ENCODE measurements around the gene FHIT. TPM values are rescaled to one million over a fixed set of nuclear protein-coding genes. Genes with fewer than 3 reads are reported as not detected.

FHIT gene
- polyA plus RNA-seq, 1 of the 3 experiments (the other 2 are of a cell fraction) = 0.41 TPM

DNA sequence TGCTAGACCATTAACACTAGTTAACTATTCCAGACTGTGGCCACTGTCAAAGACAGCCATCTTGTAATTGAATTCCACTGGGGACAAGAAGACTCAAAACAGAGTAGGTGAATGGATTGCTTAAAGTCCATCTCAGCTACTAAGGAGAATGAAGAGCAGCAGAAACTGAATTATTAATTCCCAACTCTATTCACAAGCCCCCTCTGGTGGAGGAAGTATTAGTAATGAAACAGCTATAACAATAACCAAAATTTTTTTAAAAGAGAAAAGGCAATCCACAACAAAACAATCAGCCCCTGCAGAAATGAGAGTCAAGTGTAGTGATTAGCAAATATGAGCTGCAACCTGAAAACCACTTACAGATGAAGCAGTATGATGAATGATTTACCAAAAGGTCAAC is 302.8 kb downstream of the FHIT start (continued):
- TF ChIP-seq IRF3 (IDR thresholded peaks at IDR 0.05; ENCODE audit: low read depth, low read length) (no peak), EP300 (IDR thresholded peaks at IDR 0.05; ENCODE audit: borderline replicate concordance in 1 of 2, low read depth in 1 of 2, low read length in 1 of 2) (no peak), GATA2 (CRISPR knock-in tag; IDR thresholded peaks at IDR 0.05) (no peak), TEAD4 (IDR thresholded peaks at IDR 0.05; ENCODE audit: borderline replicate concordance, insufficient read depth) (no peak), GABPA (IDR thresholded peaks at IDR 0.05; ENCODE audit: low read depth) (no peak), RAD21 (IDR thresholded peaks at IDR 0.05; ENCODE audit: low read length) (peak; percentile 49), TCF12 (IDR thresholded peaks at IDR 0.05) (no peak), JUND (IDR thresholded peaks at IDR 0.05) (no peak), NRF1 (IDR thresholded peaks at IDR 0.05; ENCODE audit: low read depth, low read length) (no peak)
- TF ChIP-seq, protein P1, sequence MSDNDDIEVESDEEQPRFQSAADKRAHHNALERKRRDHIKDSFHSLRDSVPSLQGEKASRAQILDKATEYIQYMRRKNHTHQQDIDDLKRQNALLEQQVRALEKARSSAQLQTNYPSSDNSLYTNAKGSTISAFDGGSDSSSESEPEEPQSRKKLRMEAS (IDR thresholded peaks at IDR 0.05; ENCODE audit: low read depth) = no peak

DNA sequence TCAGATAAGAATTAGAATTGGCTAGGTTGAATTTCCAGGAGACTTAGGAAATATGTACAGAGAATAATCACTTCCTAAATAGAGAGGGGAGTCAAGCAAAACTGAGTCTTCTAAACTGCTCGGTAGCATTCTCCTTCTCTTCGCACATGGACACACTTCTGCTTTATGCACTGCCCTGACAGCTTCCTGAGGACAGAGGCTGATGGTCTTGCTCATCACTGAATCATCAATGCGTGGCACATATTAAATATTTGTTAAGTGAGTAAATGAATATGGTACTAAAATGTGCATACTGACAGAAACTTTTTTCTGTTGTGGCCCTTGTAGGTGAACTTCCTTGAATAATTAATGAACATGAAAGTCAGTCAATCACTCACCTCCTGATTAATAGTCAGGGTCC is 315.5 kb downstream of the FHIT start:
- DNase-seq = no peak
- TF ChIP-seq GABPA (IDR thresholded peaks at IDR 0.05; ENCODE audit: low read depth) (no peak), YY1 (IDR thresholded peaks at IDR 0.05; ENCODE audit: low read depth) (no peak), MEF2A (IDR thresholded peaks at IDR 0.05; ENCODE audit: borderline replicate concordance, low read depth) (no peak), FOXM1 (IDR thresholded peaks at IDR 0.05; ENCODE audit: low read depth) (no peak), EP300 (IDR thresholded peaks at IDR 0.05; ENCODE audit: borderline replicate concordance in 1 of 2, low read depth in 1 of 2, low read length in 1 of 2) (no peak; a peak in 1 of 4 replicates), TCF12 (IDR thresholded peaks at IDR 0.05) (peak; percentile 80), CHD2 (IDR thresholded peaks at IDR 0.05; ENCODE audit: low read length, partially characterized antibody) (no peak), IRF3 (IDR thresholded peaks at IDR 0.05; ENCODE audit: low read depth, low read length) (no peak), ELF1 (IDR thresholded peaks at IDR 0.05) (no peak), RAD21 (IDR thresholded peaks at IDR 0.05; ENCODE audit: low read length) (no peak), RXRA (IDR thresholded peaks at IDR 0.05; ENCODE audit: borderline replicate concordance, low read depth) (no peak), RCOR1 (IDR thresholded peaks at IDR 0.05; ENCODE audit: low read length) (no peak), FOSL2 (IDR thresholded peaks at IDR 0.05; ENCODE audit: borderline replicate concordance, low read depth) (peak; percentile 92), FOXJ3 (CRISPR knock-in tag; IDR thresholded peaks at IDR 0.05) (no peak), JUND (IDR thresholded peaks at IDR 0.05) (peak; percentile 83), POLR2AphosphoS5 (IDR thresholded peaks at IDR 0.05; ENCODE audit: low read depth, low read length) (no peak; the same call in 1 of the 2 replicates), RFX5 (IDR thresholded peaks at IDR 0.05; ENCODE audit: low read length) (no peak), NFIC (IDR thresholded peaks at IDR 0.05; ENCODE audit: borderline replicate concordance) (no peak; the same call in 1 of the 2 replicates), TAF1 (IDR thresholded peaks at IDR 0.05; ENCODE audit: borderline replicate concordance, low read depth, low read length) (no peak), PBX3 (IDR thresholded peaks at IDR 0.05) (peak; percentile 63)
- TF ChIP-seq, protein P1 (IDR thresholded peaks at IDR 0.05; ENCODE audit: low read depth) = peak; percentile 67
- TF ChIP-seq, protein P2, sequence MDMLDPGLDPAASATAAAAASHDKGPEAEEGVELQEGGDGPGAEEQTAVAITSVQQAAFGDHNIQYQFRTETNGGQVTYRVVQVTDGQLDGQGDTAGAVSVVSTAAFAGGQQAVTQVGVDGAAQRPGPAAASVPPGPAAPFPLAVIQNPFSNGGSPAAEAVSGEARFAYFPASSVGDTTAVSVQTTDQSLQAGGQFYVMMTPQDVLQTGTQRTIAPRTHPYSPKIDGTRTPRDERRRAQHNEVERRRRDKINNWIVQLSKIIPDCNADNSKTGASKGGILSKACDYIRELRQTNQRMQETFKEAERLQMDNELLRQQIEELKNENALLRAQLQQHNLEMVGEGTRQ (IDR thresholded peaks at IDR 0.05; ENCODE audit: borderline replicate concordance, low read depth, low read length) = no peak
- TF ChIP-seq, protein P3, sequence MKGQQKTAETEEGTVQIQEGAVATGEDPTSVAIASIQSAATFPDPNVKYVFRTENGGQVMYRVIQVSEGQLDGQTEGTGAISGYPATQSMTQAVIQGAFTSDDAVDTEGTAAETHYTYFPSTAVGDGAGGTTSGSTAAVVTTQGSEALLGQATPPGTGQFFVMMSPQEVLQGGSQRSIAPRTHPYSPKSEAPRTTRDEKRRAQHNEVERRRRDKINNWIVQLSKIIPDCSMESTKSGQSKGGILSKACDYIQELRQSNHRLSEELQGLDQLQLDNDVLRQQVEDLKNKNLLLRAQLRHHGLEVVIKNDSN (IDR thresholded peaks at IDR 0.05; ENCODE audit: borderline replicate concordance, low read depth) = no peak

More for the DNA sequence above, 315.5 kb downstream of the FHIT start:
- peaks cover 4% of the 10 kb centered on the region for H3F3A ChIP-seq (replicated peaks; ENCODE audit: insufficient read depth)
- no peaks in the 10 kb centered on the region for H3K36me3 ChIP-seq (replicated peaks in 1 of 2; ENCODE audit: control insufficient read depth in 1 of 2, insufficient read depth in 2 of 2, low read length in 1 of 2)
- 8% methylated on average over 3 of the region's 3 CpGs for WGBS (ENCODE audit: low lambda C conversion rate)
- H3K9me3 ChIP-seq = no peaks in the 10 kb centered on the region
- H3K27ac ChIP-seq (ENCODE audit: low read depth in 2 of 2, low read length in 1 of 2) = peak overlapping the region in 1 of 2 experiments; percentile 30; a peak in 2 of 4 replicates
- H4K20me1 ChIP-seq (ENCODE audit: insufficient read depth) = no peaks in the 10 kb centered on the region
- no peak overlapping the region for H3K4me3 ChIP-seq (ENCODE audit: low read depth in 2 of 2, low read length in 1 of 2)
- H3K27me3 ChIP-seq (ENCODE audit: insufficient read depth) = no peaks in the 10 kb centered on the region
- H2AFZ ChIP-seq (ENCODE audit: low read depth) = peak overlapping the region; percentile 75
- ChIA-PET CTCF (interaction anchor here (0.9 kb wide), 1 partner anchor 35 kb away, joined by 3 read pairs; no protein-coding TSS in a partner anchor), POLR2A (no interaction called here)
- no peak overlapping the region for H3K9ac ChIP-seq
- peak overlapping the region; percentile 31 for H3K4me2 ChIP-seq
- 0 out of 4 replicates have a peak, but pooled peaks cover 0 to 4% of the 10 kb centered on the region in 2 experiments for H3K4me1 ChIP-seq (ENCODE audit: control insufficient read depth in 1 of 2, insufficient read depth in 2 of 2, low read depth in 1 of 2, low read length in 1 of 2)
- H3K9me2 ChIP-seq = no peaks in the 10 kb centered on the region
- H3K79me2 ChIP-seq (ENCODE audit: insufficient read depth) = no peaks in the 10 kb centered on the region
